GM23338 (cell line): Measurements from ENCODE around the gene AEBP2.

Experiments
- CREB1 ChIP-seq: fragments of 250-450 bp; sonication (Bioruptor Pico); IDR thresholded peaks from 2 replicates; pipeline ENCODE4 v1.5.0; 2020; ENCODE audit warnings: low read depth, mild to moderate bottlenecking, moderate library complexity
- EZH2 ChIP-seq: fragments of 200-600 bp; sonication (generic); IDR thresholded peaks from one replicate; pipeline ENCODE4 v1.8.0; 2017; ENCODE audit warnings: antibody characterized with exemption, mild to moderate bottlenecking, low read depth; ENCODE audit not compliant: unreplicated experiment
- EZH2phosphoT487 ChIP-seq: fragments of 200-600 bp; sonication (generic); IDR thresholded peaks from one replicate; pipeline ENCODE4 v1.8.1; 2018; ENCODE audit warnings: antibody characterized with exemption; ENCODE audit not compliant: unreplicated experiment
- JUNB ChIP-seq: IDR thresholded peaks from one replicate; pipeline ENCODE4 v1.6.1; 2016; ENCODE audit warnings: antibody characterized with exemption; ENCODE audit not compliant: unreplicated experiment
- NANOG ChIP-seq: IDR thresholded peaks from 2 replicates; pipeline ENCODE4 v1.6.1; 2016; ENCODE audit warnings: antibody characterized with exemption, borderline replicate concordance
- POLR2AphosphoS5 ChIP-seq: IDR thresholded peaks from 2 replicates; pipeline ENCODE4 v1.6.1; 2016; ENCODE audit warnings: antibody characterized with exemption, low read depth
- STAT1 ChIP-seq: IDR thresholded peaks from one replicate; pipeline ENCODE4 v1.6.1; 2016; ENCODE audit warnings: antibody characterized with exemption; ENCODE audit not compliant: unreplicated experiment
- ZNF114 ChIP-seq: fragments of 250-450 bp; sonication (Bioruptor Pico); IDR thresholded peaks from 2 replicates; pipeline ENCODE4 v1.5.0; 2020; ENCODE audit warnings: mild to moderate bottlenecking, moderate library complexity
- ZNF331 ChIP-seq: fragments of 250-450 bp; sonication (Bioruptor Pico); IDR thresholded peaks from 2 replicates; pipeline ENCODE4 v1.5.0; 2020; ENCODE audit warnings: low read depth, mild to moderate bottlenecking, moderate library complexity
- TF ChIP-seq, protein P1 (sequence below), 2 experiments: fragments of 200-600 bp in 1 of 2; sonication (generic) in 1 of 2; conservative IDR thresholded peaks; 2 replicates each; pipeline versions ENCODE4 v1.5.1 to v1.6.1; 2016 to 2017; ENCODE audit warnings: antibody characterized with exemption in 2 of 2, low read depth in 2 of 2, mild to moderate bottlenecking in 2 of 2, moderate library complexity in 1 of 2
- TF ChIP-seq, protein P2 (sequence below): IDR thresholded peaks from 2 replicates; pipeline ENCODE4 v1.6.1; 2016; ENCODE audit warnings: antibody characterized with exemption
- TF ChIP-seq, protein P3 (sequence below): IDR thresholded peaks from one replicate; pipeline ENCODE4 v1.6.1; 2018; ENCODE audit warnings: antibody characterized with exemption; ENCODE audit not compliant: unreplicated experiment
- TF ChIP-seq, protein P4 (sequence below): fragments of 250-450 bp; sonication (Bioruptor Pico); IDR thresholded peaks from 2 replicates; pipeline ENCODE4 v1.5.0; 2020; ENCODE audit warnings: mild to moderate bottlenecking, moderate library complexity

DNA sequence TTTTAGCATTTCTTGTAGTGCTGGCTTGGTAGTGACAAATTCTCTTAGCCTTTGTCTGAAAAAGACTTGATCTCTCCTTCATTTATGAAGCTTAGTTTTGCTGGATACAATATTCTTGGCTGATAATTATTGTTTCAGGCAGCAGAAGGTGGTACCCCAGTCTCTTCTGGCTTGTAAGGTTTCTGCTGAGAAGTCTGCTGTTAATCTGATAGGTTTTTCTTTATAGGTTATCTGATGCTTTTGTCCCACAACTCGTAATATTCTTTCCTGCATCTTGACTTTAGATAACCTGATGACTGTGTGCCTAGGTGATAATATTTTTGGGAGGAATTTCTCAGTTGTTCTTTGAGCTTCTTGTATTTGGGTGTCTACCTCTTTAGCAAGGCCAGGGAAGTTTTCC, 41.2 kb downstream of the AEBP2 start:
- TF ChIP-seq, protein P1, sequence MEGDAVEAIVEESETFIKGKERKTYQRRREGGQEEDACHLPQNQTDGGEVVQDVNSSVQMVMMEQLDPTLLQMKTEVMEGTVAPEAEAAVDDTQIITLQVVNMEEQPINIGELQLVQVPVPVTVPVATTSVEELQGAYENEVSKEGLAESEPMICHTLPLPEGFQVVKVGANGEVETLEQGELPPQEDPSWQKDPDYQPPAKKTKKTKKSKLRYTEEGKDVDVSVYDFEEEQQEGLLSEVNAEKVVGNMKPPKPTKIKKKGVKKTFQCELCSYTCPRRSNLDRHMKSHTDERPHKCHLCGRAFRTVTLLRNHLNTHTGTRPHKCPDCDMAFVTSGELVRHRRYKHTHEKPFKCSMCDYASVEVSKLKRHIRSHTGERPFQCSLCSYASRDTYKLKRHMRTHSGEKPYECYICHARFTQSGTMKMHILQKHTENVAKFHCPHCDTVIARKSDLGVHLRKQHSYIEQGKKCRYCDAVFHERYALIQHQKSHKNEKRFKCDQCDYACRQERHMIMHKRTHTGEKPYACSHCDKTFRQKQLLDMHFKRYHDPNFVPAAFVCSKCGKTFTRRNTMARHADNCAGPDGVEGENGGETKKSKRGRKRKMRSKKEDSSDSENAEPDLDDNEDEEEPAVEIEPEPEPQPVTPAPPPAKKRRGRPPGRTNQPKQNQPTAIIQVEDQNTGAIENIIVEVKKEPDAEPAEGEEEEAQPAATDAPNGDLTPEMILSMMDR (conservative IDR thresholded peaks at IDR 0.05; ENCODE audit: low read depth in 2 of 2), result no peak
- TF ChIP-seq POLR2AphosphoS5 (no peak), EZH2 (no peak), EZH2phosphoT487 (no peak), JUNB (no peak), NANOG (no peak), CREB1 (CRISPR knock-in tag) (no peak), ZNF114 (CRISPR knock-in tag) (no peak), ZNF331 (no peak), STAT1 (no peak)
- TF ChIP-seq, protein P2, sequence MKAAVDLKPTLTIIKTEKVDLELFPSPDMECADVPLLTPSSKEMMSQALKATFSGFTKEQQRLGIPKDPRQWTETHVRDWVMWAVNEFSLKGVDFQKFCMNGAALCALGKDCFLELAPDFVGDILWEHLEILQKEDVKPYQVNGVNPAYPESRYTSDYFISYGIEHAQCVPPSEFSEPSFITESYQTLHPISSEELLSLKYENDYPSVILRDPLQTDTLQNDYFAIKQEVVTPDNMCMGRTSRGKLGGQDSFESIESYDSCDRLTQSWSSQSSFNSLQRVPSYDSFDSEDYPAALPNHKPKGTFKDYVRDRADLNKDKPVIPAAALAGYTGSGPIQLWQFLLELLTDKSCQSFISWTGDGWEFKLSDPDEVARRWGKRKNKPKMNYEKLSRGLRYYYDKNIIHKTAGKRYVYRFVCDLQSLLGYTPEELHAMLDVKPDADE, result no peak
- TF ChIP-seq, protein P3, sequence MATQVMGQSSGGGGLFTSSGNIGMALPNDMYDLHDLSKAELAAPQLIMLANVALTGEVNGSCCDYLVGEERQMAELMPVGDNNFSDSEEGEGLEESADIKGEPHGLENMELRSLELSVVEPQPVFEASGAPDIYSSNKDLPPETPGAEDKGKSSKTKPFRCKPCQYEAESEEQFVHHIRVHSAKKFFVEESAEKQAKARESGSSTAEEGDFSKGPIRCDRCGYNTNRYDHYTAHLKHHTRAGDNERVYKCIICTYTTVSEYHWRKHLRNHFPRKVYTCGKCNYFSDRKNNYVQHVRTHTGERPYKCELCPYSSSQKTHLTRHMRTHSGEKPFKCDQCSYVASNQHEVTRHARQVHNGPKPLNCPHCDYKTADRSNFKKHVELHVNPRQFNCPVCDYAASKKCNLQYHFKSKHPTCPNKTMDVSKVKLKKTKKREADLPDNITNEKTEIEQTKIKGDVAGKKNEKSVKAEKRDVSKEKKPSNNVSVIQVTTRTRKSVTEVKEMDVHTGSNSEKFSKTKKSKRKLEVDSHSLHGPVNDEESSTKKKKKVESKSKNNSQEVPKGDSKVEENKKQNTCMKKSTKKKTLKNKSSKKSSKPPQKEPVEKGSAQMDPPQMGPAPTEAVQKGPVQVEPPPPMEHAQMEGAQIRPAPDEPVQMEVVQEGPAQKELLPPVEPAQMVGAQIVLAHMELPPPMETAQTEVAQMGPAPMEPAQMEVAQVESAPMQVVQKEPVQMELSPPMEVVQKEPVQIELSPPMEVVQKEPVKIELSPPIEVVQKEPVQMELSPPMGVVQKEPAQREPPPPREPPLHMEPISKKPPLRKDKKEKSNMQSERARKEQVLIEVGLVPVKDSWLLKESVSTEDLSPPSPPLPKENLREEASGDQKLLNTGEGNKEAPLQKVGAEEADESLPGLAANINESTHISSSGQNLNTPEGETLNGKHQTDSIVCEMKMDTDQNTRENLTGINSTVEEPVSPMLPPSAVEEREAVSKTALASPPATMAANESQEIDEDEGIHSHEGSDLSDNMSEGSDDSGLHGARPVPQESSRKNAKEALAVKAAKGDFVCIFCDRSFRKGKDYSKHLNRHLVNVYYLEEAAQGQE, result no peak
- TF ChIP-seq, protein P4, sequence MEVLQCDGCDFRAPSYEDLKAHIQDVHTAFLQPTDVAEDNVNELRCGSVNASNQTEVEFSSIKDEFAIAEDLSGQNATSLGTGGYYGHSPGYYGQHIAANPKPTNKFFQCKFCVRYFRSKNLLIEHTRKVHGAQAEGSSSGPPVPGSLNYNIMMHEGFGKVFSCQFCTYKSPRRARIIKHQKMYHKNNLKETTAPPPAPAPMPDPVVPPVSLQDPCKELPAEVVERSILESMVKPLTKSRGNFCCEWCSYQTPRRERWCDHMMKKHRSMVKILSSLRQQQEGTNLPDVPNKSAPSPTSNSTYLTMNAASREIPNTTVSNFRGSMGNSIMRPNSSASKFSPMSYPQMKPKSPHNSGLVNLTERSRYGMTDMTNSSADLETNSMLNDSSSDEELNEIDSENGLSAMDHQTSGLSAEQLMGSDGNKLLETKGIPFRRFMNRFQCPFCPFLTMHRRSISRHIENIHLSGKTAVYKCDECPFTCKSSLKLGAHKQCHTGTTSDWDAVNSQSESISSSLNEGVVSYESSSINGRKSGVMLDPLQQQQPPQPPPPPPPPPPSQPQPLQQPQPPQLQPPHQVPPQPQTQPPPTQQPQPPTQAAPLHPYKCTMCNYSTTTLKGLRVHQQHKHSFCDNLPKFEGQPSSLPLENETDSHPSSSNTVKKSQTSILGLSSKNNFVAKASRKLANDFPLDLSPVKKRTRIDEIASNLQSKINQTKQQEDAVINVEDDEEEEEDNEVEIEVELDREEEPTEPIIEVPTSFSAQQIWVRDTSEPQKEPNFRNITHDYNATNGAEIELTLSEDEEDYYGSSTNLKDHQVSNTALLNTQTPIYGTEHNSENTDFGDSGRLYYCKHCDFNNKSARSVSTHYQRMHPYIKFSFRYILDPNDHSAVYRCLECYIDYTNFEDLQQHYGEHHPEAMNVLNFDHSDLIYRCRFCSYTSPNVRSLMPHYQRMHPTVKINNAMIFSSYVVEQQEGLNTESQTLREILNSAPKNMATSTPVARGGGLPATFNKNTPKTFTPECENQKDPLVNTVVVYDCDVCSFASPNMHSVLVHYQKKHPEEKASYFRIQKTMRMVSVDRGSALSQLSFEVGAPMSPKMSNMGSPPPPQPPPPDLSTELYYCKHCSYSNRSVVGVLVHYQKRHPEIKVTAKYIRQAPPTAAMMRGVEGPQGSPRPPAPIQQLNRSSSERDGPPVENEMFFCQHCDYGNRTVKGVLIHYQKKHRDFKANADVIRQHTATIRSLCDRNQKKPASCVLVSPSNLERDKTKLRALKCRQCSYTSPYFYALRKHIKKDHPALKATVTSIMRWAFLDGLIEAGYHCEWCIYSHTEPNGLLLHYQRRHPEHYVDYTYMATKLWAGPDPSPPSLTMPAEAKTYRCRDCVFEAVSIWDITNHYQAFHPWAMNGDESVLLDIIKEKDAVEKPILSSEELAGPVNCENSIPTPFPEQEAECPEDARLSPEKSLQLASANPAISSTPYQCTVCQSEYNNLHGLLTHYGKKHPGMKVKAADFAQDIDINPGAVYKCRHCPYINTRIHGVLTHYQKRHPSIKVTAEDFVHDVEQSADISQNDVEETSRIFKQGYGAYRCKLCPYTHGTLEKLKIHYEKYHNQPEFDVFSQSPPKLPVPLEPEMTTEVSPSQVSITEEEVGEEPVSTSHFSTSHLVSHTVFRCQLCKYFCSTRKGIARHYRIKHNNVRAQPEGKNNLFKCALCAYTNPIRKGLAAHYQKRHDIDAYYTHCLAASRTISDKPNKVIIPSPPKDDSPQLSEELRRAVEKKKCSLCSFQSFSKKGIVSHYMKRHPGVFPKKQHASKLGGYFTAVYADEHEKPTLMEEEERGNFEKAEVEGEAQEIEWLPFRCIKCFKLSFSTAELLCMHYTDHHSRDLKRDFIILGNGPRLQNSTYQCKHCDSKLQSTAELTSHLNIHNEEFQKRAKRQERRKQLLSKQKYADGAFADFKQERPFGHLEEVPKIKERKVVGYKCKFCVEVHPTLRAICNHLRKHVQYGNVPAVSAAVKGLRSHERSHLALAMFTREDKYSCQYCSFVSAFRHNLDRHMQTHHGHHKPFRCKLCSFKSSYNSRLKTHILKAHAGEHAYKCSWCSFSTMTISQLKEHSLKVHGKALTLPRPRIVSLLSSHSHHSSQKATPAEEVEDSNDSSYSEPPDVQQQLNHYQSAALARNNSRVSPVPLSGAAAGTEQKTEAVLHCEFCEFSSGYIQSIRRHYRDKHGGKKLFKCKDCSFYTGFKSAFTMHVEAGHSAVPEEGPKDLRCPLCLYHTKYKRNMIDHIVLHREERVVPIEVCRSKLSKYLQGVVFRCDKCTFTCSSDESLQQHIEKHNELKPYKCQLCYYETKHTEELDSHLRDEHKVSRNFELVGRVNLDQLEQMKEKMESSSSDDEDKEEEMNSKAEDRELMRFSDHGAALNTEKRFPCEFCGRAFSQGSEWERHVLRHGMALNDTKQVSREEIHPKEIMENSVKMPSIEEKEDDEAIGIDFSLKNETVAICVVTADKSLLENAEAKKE, result no peak
